ENCODE measurements around the gene RGS2.

- no peak for TF ChIP-seq CTCF (IDR thresholded peaks at IDR 0.05)
- TF ChIP-seq TCF7L2 (IDR thresholded peaks at IDR 0.05; ENCODE audit: low read depth, low read length) = no peak
These were observed 35.5 kb downstream of the RGS2 start for GRCh38 chr1:192844360-192844759.
